SJSA1 (cell line): ENCODE results near the gene ATG10. TPM values are rescaled to one million over a fixed set of nuclear protein-coding genes. Genes with fewer than 3 reads are reported as not detected.
"Not testable (repeated sequence)": the region's sequence is repeated elsewhere in the genome, so short reads cannot be mapped to it uniquely, and the experiment has no call there.

Experiments used
- DNase-seq, 2 experiments: peaks; one replicate each; pipeline ENCODE4 v3.0.0-alpha.2; 2015 to 2020; ENCODE audit warnings: low spot score in 2 of 2, low read depth in 1 of 2
- H3K27ac ChIP-seq: fragments of 250-450 bp; sonication (Bioruptor Pico); 2 replicates; pipeline ENCODE4 v1.5.1; 2020; ENCODE audit warnings: mild to moderate bottlenecking, moderate library complexity
- H3K27me3 ChIP-seq: fragments of 250-450 bp; sonication (Bioruptor Pico); replicated peaks from 2 replicates; pipeline ENCODE4 v1.5.1; 2020; ENCODE audit warnings: mild to moderate bottlenecking, moderate library complexity
- H3K36me3 ChIP-seq: fragments of 250-450 bp; sonication (Bioruptor Pico); 2 replicates; pipeline ENCODE4 v1.5.1; 2020; ENCODE audit warnings: mild to moderate bottlenecking
- H3K4me1 ChIP-seq: fragments of 250-450 bp; sonication (Bioruptor Pico); replicated peaks from 2 replicates; pipeline ENCODE4 v1.6.1; 2021; ENCODE audit warnings: mild to moderate bottlenecking
- H3K4me3 ChIP-seq: fragments of 250-450 bp; sonication (Bioruptor Pico); 2 replicates; pipeline ENCODE4 v1.5.1; 2020; ENCODE audit warnings: mild to moderate bottlenecking
- H3K9me3 ChIP-seq: fragments of 250-450 bp; sonication (Bioruptor Pico); replicated peaks from 2 replicates; pipeline ENCODE4 v1.5.1; 2020; ENCODE audit warnings: mild to moderate bottlenecking
- total RNA-seq: library from RNA; depleted of rRNA; stranded (reverse); fragments of >200 nt; shearing (Covaris generic); gene quantifications from 2 replicates; pipeline ENCODE4 v1.2.3, GENCODE V29; 2014

Gene ATG10
- total RNA-seq, 1 experiment from 2014 or later, result 11.5 TPM

GRCh38 chr5:82267297-82267933 is 295.6 kb downstream of the ATG10 start:
- not testable (repeated sequence) for H3K27ac ChIP-seq, H3K4me1 ChIP-seq, H3K9me3 ChIP-seq, H3K36me3 ChIP-seq, H3K4me3 ChIP-seq, DNase-seq, H3K27me3 ChIP-seq

GRCh38 chr5:82269363-82269762 is 297.5 kb downstream of the ATG10 start:
- not testable (repeated sequence) for H3K27me3 ChIP-seq, H3K27ac ChIP-seq, H3K4me1 ChIP-seq, DNase-seq, H3K9me3 ChIP-seq, H3K4me3 ChIP-seq
- H3K36me3 ChIP-seq, result peaks cover 19% of the 10 kb centered on the region

GRCh38 chr5:82272571-82273356 is 300.9 kb downstream of the ATG10 start:
- H3K9me3 ChIP-seq, DNase-seq, H3K4me1 ChIP-seq, H3K27me3 ChIP-seq, H3K27ac ChIP-seq, H3K4me3 ChIP-seq: not testable (repeated sequence)
- peaks cover 53% of the 10 kb centered on the region for H3K36me3 ChIP-seq

- not testable (repeated sequence) for H3K4me3 ChIP-seq
Observed at GRCh38 chr5:82273426-82273825, 301.6 kb downstream of the ATG10 start.

GRCh38 chr5:82274343-82275211 is 302.8 kb downstream of the ATG10 start:
- Histone ChIP-seq H3K27me3 (no peaks in the 10 kb centered on the region), H3K4me1 (peaks cover 4% of the 10 kb centered on the region), H3K36me3 (peaks cover 48% of the 10 kb centered on the region), H3K4me3 (no peak overlapping the region), H3K27ac (peak overlapping the region; percentile 13; the same call in 1 of the 2 replicates), H3K9me3 (no peaks in the 10 kb centered on the region)
- no peak for DNase-seq

More at GRCh38 chr5:82273426-82273825, 301.6 kb downstream of the ATG10 start:
- DNase-seq, H3K9me3 ChIP-seq, H3K27ac ChIP-seq, H3K4me1 ChIP-seq, H3K27me3 ChIP-seq: not testable (repeated sequence)
- H3K36me3 ChIP-seq, result peaks cover 54% of the 10 kb centered on the region

GRCh38 chr5:82275216-82275664 is 303.4 kb downstream of the ATG10 start:
- H3K4me3 ChIP-seq, result no peak overlapping the region
- no peaks in the 10 kb centered on the region for H3K27me3 ChIP-seq
- peaks cover 48% of the 10 kb centered on the region for H3K36me3 ChIP-seq
- no peak for DNase-seq
- H3K9me3 ChIP-seq, result no peaks in the 10 kb centered on the region
- peaks cover 4% of the 10 kb centered on the region for H3K4me1 ChIP-seq
- peak overlapping the region; percentile 13; the same call in 1 of the 2 replicates for H3K27ac ChIP-seq

GRCh38 chr5:82276800-82277612 is 305.2 kb downstream of the ATG10 start:
- no peak for DNase-seq
- peaks cover 4% of the 10 kb centered on the region for H3K4me1 ChIP-seq
- H3K36me3 ChIP-seq, result peaks cover 48% of the 10 kb centered on the region
- no peaks in the 10 kb centered on the region for H3K27me3 ChIP-seq
- peak overlapping the region; percentile 77 for H3K27ac ChIP-seq
- H3K4me3 ChIP-seq, result peak overlapping the region; percentile 68
- no peaks in the 10 kb centered on the region for H3K9me3 ChIP-seq

GRCh38 chr5:82277613-82277986 is 305.8 kb downstream of the ATG10 start:
- DNase-seq, result no peak

GRCh38 chr5:82277987-82278710 is 306.3 kb downstream of the ATG10 start, which contains the start of gene RPS23:
Gene RPS23, minus strand, starts transcription at chr5:82278354. Its CDS starts 31 bp downstream, at chr5:82278323.
- no peaks in the 10 kb centered on the region for H3K9me3 ChIP-seq
- DNase-seq, result peak; percentile 88 to 98
- peaks cover 4% of the 10 kb centered on the region for H3K4me1 ChIP-seq
- no peaks in the 10 kb centered on the region for H3K27me3 ChIP-seq
- peak within 1 kb of the TSS; percentile 68 for H3K4me3 ChIP-seq
- H3K27ac ChIP-seq, result peak within 1 kb of the TSS; percentile 77
- peaks cover 48% of the 10 kb centered on the region for H3K36me3 ChIP-seq

More at GRCh38 chr5:82277613-82277986, 305.8 kb downstream of the ATG10 start:
- H3K27ac ChIP-seq, result peak overlapping the region; percentile 77
- H3K27me3 ChIP-seq, result no peaks in the 10 kb centered on the region
- no peaks in the 10 kb centered on the region for H3K9me3 ChIP-seq
- peaks cover 48% of the 10 kb centered on the region for H3K36me3 ChIP-seq
- H3K4me3 ChIP-seq, result peak overlapping the region; percentile 68
- peaks cover 4% of the 10 kb centered on the region for H3K4me1 ChIP-seq

- DNase-seq, result no peak
- peak overlapping the region; percentile 77 for H3K27ac ChIP-seq
- H3K4me3 ChIP-seq, result peak overlapping the region; percentile 68
- peaks cover 4% of the 10 kb centered on the region for H3K4me1 ChIP-seq
- no peaks in the 10 kb centered on the region for H3K27me3 ChIP-seq
- peaks cover 42% of the 10 kb centered on the region for H3K36me3 ChIP-seq
- no peaks in the 10 kb centered on the region for H3K9me3 ChIP-seq
Observed at GRCh38 chr5:82278711-82279370, 307.0 kb downstream of the ATG10 start.

GRCh38 chr5:82283893-82284292 is 312.1 kb downstream of the ATG10 start:
- no peaks in the 10 kb centered on the region for H3K27me3 ChIP-seq
- no peaks in the 10 kb centered on the region for H3K36me3 ChIP-seq
- peaks cover 4% of the 10 kb centered on the region for H3K4me1 ChIP-seq
- no peak overlapping the region for H3K4me3 ChIP-seq
- no peak for DNase-seq
- H3K27ac ChIP-seq, result no peak overlapping the region
- no peaks in the 10 kb centered on the region for H3K9me3 ChIP-seq

GRCh38 chr5:82285206-82285605 is 313.4 kb downstream of the ATG10 start:
- H3K27ac ChIP-seq, result no peak overlapping the region
- no peaks in the 10 kb centered on the region for H3K36me3 ChIP-seq
- no peaks in the 10 kb centered on the region for H3K4me1 ChIP-seq
- H3K9me3 ChIP-seq, result no peaks in the 10 kb centered on the region
- H3K27me3 ChIP-seq, result no peaks in the 10 kb centered on the region
- DNase-seq, result no peak
- no peak overlapping the region for H3K4me3 ChIP-seq
